Measurements from ENCODE around the gene GPR137. TPM values are rescaled to one million over a fixed set of nuclear protein-coding genes. Genes with fewer than 3 reads are reported as not detected.

GPR137 gene
- total RNA-seq, 4 donors from 2014 or later: 6.4 to 35.2 (median 27.4) TPM

DNA sequence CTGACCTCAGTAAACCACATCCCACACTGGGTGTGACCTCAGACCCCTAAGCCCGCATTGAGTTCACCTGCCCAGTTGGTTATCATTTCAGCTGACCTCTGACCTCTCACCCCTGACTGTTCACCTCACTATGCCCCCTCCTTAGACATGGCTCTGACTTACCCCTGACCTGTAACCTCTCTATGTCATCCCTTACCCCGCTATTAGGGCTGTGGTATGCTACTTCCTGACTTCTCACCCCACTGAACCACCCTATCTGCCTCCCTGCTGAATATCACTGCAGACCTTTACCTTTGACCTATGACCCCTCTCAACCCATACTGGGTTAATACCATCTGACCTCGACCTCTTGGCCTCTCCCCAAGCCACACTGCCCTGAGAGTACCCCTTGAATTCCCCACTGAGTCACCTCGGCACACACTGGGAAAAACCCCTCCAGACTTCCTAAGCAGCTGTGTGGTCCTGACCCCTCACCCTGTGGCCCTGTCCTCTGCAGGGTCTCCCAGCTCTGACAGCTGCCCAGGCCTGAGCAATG lies 26.0 kb upstream of the GPR137 start:
- DNase-seq: no peak
- WGBS, 2 donors (ENCODE audit: low coverage in 1 of 2): 76 to 100% methylated on average over 1 to 4 of the region's 4 CpGs
- Histone ChIP-seq H3K4me3 (no peak overlapping the region), H3K9me3 (no peaks in the 10 kb centered on the region), H3K4me1 (no peaks in the 10 kb centered on the region), H3K27me3 (no peaks in the 10 kb centered on the region), H3K36me3 (peaks cover 0 to 35% (median 0%) of the 10 kb centered on the region in 4 donors), H3K27ac (no peak overlapping the region)
- TF ChIP-seq POLR2AphosphoS5 (IDR thresholded peaks at IDR 0.05) (no peak), POLR2A (IDR thresholded peaks at IDR 0.05) (no peak), EP300 (IDR thresholded peaks at IDR 0.05; ENCODE audit: low read depth) (no peak)
- TF ChIP-seq, protein P1, sequence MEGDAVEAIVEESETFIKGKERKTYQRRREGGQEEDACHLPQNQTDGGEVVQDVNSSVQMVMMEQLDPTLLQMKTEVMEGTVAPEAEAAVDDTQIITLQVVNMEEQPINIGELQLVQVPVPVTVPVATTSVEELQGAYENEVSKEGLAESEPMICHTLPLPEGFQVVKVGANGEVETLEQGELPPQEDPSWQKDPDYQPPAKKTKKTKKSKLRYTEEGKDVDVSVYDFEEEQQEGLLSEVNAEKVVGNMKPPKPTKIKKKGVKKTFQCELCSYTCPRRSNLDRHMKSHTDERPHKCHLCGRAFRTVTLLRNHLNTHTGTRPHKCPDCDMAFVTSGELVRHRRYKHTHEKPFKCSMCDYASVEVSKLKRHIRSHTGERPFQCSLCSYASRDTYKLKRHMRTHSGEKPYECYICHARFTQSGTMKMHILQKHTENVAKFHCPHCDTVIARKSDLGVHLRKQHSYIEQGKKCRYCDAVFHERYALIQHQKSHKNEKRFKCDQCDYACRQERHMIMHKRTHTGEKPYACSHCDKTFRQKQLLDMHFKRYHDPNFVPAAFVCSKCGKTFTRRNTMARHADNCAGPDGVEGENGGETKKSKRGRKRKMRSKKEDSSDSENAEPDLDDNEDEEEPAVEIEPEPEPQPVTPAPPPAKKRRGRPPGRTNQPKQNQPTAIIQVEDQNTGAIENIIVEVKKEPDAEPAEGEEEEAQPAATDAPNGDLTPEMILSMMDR (IDR thresholded peaks at IDR 0.05): no peak
- intact Hi-C loops (cut with DNase I; ENCODE audit: low total_unique reads): no loop called here
- in situ Hi-C loops (cut with MboI; ENCODE audit: low pct_ligation_motif_present in 1 of 4, low pct_unique_long_range_greater_than_20kb in 1 of 4, low sequenced_read_pairs in 3 of 4): no loop called here

DNA sequence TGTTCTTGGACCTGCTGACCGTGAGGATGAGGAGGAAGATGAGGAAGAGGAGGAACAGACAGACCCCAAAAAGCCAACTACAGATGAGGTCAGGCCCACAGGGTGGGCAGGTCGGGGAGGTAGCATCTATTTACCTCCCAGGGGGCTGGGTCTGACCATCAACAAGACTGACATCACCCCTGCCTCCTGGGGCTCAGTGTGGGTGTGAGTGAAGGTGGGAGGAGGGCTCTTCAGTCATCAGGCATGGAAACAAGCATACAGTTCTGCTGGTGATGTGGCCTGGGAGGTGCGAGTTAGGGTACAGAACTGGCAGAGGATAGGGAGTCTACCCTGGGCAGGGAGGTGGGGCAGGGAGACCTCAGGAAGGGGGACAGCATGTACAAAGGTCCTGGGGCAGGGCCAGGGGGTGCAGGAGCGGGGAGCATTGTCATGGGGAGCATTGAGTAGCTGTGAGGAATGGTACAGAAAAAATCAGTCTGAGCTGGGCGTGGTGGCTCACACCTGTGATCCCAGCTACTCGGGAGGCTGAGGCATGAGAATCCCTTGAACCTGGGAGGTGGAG lies 25.4 kb upstream of the GPR137 start:
- H3K27me3 ChIP-seq: no peaks in the 10 kb centered on the region
- H3K27ac ChIP-seq: no peak overlapping the region
- no peaks in the 10 kb centered on the region for H3K4me1 ChIP-seq
- no peak overlapping the region for H3K4me3 ChIP-seq
- H3K9me3 ChIP-seq: no peaks in the 10 kb centered on the region
- no peak for DNase-seq
- TF ChIP-seq EP300 (IDR thresholded peaks at IDR 0.05; ENCODE audit: low read depth) (no peak), POLR2AphosphoS5 (IDR thresholded peaks at IDR 0.05) (no peak), POLR2A (IDR thresholded peaks at IDR 0.05) (no peak)
- TF ChIP-seq, protein P1 (IDR thresholded peaks at IDR 0.05): no peak
- intact Hi-C loops (cut with DNase I; ENCODE audit: low total_unique reads): no loop called here
- 86 to 100% methylated on average over 1 to 6 of the region's 6 CpGs for WGBS, 2 donors (ENCODE audit: low coverage in 1 of 2)
- peaks cover 0 to 31% (median 2%) of the 10 kb centered on the region in 4 donors for H3K36me3 ChIP-seq
- in situ Hi-C loops (cut with MboI; ENCODE audit: low pct_ligation_motif_present in 1 of 4, low pct_unique_long_range_greater_than_20kb in 1 of 4, low sequenced_read_pairs in 3 of 4): no loop called here

DNA sequence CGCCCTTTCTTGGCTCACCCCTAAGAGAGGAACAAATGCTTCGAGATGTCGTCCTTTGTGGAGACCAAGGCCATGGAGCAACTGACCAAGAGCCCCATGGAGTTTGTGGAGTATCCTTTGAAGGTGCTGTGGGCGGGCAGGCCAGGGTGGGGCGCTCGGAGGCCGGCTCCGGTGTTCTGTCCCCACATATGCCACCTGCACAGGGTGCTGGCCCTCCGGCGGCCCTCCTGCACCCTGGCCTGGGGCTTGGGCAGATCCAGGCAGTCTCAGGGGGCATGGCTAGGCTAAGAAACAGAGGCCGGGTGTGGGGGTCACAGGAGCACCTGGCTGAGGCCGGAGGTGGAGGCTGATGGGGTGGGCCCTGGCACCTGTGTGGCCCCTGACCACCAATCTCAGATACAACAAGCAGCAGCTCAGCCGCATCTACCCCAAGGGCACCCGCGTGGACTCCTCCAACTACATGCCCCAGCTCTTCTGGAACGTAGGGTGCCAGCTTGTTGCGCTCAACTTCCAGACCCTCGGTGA lies 24.0 kb upstream of the GPR137 start:
- peaks cover 0 to 25% (median 3%) of the 10 kb centered on the region in 4 donors for H3K36me3 ChIP-seq
- 90 to 95% methylated on average over 2 to 9 of the region's 18 CpGs for WGBS, 2 donors (ENCODE audit: low coverage in 1 of 2)
- in situ Hi-C loops (cut with MboI; ENCODE audit: low pct_ligation_motif_present in 1 of 4, low pct_unique_long_range_greater_than_20kb in 1 of 4, low sequenced_read_pairs in 3 of 4): no loop called here

DNA sequence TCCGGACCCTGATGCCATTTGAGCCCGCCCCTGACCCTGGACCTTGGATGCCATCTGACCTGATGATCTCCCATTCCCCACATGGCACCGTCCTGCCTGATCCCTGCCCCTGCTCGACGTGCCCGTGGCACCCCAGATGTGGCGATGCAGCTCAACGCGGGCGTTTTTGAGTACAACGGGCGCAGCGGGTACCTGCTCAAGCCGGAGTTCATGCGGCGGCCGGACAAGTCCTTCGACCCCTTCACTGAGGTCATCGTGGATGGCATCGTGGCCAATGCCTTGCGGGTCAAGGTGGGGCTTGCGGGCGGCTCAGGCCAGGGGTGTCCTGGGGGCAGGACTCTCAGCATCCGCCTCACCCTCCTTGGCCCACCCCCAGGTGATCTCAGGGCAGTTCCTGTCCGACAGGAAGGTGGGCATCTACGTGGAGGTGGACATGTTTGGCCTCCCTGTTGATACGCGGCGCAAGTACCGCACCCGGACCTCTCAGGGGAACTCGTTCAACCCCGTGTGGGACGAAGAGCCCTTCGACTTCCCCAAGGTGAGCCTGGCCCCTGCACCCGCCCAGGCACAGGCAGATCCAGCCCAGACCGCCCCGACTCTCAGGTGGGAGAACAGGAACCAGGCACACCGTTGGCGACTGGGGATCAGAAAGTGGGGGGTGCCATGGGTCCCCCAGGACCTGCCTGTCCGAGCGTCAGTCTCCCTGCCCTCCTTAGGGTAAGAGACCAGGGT lies 23.2 kb upstream of the GPR137 start:
- Histone ChIP-seq H3K9me3 (no peaks in the 10 kb centered on the region), H3K4me1 (peaks cover 0 to 6% (median 5%) of the 10 kb centered on the region in 4 donors), H3K27me3 (no peaks in the 10 kb centered on the region), H3K27ac (no peak overlapping the region), H3K4me3 (no peak overlapping the region), H3K36me3 (peaks cover 0 to 24% (median 3%) of the 10 kb centered on the region in 4 donors)
- WGBS, 2 donors (ENCODE audit: low coverage in 1 of 2): 91 to 93% methylated on average over 14 to 37 of the region's 42 CpGs
- no peak for TF ChIP-seq POLR2A (IDR thresholded peaks at IDR 0.05)
- TF ChIP-seq, protein P1 (IDR thresholded peaks at IDR 0.05): no peak
- TF ChIP-seq POLR2AphosphoS5 (IDR thresholded peaks at IDR 0.05): no peak
- TF ChIP-seq EP300 (IDR thresholded peaks at IDR 0.05; ENCODE audit: low read depth): no peak
- intact Hi-C loops (cut with DNase I; ENCODE audit: low total_unique reads) (no loop called here), in situ Hi-C loops (cut with MboI; ENCODE audit: low pct_ligation_motif_present in 1 of 4, low pct_unique_long_range_greater_than_20kb in 1 of 4, low sequenced_read_pairs in 3 of 4) (no loop called here)
- DNase-seq: no peak

More for the DNA sequence above, 24.0 kb upstream of the GPR137 start:
- H3K4me3 ChIP-seq: no peak overlapping the region
- H3K4me1 ChIP-seq: no peaks in the 10 kb centered on the region
- intact Hi-C loops (cut with DNase I; ENCODE audit: low total_unique reads): no loop called here
- TF ChIP-seq, protein P1 (IDR thresholded peaks at IDR 0.05): no peak
- TF ChIP-seq POLR2AphosphoS5 (IDR thresholded peaks at IDR 0.05) (no peak), EP300 (IDR thresholded peaks at IDR 0.05; ENCODE audit: low read depth) (no peak), POLR2A (IDR thresholded peaks at IDR 0.05) (no peak)
- no peak for DNase-seq
- no peaks in the 10 kb centered on the region for H3K27me3 ChIP-seq
- H3K27ac ChIP-seq: no peak overlapping the region
- H3K9me3 ChIP-seq: no peaks in the 10 kb centered on the region

Data from transverse colon (tissue), 4 donors.